Endometrial microvascular endothelial cells (primary cell): ENCODE data around the gene VHLL. TPM values are rescaled to one million over a fixed set of nuclear protein-coding genes. Genes with fewer than 3 reads are reported as not detected.

Experiments used
- in situ Hi-C: cut with HindIII; loops from 2 replicates; pipeline ENCODE4 v1.10.0; 2017; ENCODE audit warnings: low sequenced_read_pairs, low pct_unique_long_range_greater_than_20kb; ENCODE audit errors: inconsistent ontology term
- total RNA-seq: library from RNA; depleted of rRNA; stranded (reverse); fragments of >200 nt; gene quantifications from one replicate; pipeline ENCODE4 v1.2.3, GENCODE V29; 2015; ENCODE audit errors: inconsistent ontology term

The VHLL gene
- total RNA-seq, 1 donor from 2014 or later = not detected

DNA sequence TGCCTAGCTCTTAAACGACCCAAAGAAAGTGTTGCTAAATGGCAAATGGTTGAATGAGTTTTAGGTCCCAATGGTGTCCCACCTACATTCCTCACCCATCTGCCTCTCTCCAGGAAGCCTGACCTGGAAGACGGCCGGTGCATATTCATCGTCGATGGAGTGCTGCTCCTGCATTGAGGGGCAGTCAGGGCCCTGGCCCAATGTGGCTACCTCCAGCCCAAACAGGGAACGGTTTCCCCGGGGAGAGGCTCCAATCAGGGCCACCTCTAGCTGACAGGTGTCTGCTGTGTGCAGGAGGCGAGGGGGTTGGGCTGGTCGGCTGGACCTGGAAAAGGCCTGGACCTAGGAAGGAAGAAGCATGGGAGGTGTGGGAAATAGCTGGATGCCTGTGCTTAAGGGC, 5.2 kb downstream of the VHLL start:
- in situ Hi-C loops = no loop called here

DNA sequence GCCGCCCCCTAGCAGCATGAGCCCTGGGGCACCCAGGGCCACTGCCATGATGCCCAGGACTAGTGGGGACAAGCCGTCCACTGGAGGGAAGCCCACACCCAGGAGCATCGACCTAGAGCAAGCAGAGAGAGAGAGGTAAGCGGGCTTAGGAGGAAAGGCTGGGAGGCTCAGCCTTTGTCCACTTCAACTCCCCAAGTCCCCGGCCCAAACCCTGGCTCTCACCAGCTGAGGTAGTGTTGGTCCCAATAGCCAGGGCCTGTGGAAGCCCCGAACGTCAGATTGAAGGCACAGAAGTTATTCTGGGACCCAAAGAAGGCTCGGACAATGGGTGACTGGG, 6.0 kb downstream of the VHLL start:
- in situ Hi-C loops = no loop called here

DNA sequence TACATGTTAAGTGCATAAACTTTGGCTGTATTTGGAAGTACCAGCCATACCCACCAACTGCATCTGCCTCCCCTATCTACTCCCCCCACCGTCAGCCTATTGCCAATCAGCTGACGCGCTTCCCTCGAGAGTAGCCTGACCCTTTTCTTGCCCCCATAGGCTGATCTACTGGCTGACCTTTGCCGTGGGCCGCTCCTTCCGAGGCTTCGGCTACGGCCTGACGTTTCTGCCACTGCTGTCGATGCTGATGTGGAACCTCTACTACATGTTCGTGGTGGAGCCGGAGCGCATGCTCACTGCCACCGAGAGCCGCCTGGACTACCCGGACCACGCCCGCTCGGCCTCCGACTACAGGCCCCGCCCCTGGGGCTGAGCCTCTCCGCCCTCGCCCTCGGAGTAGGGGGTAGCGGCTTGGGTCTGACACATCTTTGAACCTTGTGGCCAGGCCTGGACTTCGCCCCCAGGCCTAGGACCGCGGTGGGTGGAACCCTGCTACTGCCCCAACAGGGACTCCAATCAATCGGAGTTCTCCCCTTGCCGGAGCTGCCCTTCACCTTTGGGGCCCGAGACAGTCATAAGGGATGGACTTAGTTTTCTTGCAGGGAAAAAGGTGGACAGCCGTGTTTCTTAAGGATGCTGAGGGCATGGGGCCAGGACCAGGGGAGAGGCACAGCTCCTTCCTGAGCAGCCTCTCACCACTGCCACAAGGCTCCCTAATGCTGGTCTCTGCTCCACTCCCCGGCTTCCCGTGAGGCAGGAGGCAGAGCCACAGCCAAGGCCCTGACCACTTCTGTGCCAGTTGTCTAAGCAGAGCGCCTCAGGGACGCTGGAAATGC, 7.7 kb downstream of the VHLL start:
- in situ Hi-C loops = no loop called here

DNA sequence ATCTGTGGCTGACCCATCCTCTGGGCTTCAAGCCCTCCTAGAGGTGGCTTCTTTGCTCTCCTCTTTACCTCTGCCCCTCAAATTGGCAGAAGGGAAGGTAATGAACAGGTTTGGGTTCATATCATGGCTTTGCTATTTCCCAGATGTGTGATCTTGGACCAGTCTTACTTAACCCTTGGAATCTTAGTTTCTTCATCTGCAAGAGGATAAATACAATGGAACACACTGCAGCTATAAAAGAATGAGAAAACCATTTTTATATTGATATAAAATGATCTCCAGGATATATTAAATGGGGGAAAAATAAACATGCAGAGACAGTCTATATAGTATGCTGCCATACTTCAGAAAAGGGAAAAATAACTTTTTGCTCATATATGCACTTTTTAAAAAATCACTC, 9.2 kb downstream of the VHLL start:
- in situ Hi-C loops = no loop called here

DNA sequence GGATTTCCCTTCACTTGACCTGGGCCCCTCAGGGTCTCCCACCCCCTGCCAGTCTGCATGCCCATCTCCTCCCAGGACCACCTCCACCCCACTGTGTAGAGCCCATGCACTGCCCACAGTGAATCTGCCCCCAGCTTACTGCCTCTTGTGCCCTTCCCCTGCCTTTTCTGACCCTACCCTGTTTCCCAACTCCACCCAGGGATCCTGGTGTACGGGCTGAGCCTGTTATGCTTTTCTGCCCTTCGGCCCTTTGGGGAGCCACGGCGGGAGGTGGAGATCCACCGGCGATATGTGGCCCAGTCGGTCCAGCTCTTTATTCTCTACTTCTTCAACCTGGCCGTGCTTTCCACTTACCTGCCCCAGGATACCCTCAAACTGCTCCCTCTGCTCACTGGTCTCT, 13.0 kb downstream of the VHLL start:
- in situ Hi-C loops = no loop called here

DNA sequence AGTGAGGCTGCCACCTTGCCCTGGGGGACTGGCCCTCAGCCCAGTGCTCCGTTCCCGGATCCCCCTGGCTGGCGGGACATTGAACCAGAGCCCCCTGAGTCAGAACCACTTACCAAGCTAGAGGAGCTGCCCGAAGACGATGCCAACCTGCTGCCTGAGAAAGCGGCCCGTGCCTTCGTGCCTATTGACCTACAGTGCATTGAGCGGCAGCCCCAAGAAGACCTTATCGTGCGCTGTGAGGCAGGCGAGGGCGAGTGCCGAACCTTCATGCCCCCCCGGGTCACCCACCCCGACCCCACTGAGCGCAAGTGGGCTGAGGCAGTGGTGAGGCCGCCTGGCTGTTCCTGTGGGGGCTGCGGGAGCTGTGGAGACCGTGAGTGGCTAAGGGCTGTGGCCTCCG, 13.7 kb downstream of the VHLL start:
- in situ Hi-C loops = no loop called here

DNA sequence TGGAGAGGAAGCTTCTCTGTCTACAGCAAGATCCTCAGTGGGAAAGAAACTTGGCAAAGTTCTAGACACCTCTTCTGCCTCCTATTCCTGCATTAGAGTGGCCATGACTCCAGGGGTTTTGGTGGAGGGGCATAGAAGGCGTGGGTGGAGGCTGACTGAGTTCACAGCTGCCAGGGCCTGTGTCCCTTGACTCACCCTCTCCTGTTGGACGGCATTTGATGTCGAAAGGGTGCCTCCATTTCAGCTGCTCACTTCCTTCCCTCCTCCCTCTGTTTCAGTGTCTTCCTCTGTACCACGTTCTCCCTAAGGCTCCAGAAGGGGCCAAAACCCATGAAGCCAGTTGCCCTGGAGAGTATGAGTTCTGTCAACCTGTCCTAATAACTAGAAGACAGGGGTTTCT, 14.3 kb downstream of the VHLL start:
- in situ Hi-C loops = no loop called here

DNA sequence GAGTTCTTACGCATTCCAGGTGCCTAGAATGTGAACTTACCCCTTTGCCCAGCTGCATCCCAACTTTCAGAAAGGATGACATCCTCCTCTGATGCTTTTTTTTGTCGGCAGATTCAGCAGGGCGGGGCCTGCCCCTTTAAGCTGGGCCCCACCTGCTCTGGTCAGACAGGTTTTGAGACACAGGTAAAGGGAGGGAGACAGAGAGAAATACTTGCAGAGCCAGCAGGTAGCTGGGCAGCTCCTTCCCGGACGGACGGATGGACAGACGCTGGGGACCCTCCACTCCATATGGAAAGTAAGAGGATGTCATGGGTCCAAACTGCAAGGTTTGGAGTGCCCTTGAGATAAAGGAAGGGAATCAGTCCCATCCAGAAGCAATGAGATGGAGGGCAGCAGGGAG, 15.0 kb downstream of the VHLL start, which contains the start of gene TMEM79:
Gene TMEM79, plus strand, starts transcription at position 214 of the 400 bp plus-strand sequence. CDS start 902 bp downstream, outside the sequence.
- in situ Hi-C loops = no loop called here

DNA sequence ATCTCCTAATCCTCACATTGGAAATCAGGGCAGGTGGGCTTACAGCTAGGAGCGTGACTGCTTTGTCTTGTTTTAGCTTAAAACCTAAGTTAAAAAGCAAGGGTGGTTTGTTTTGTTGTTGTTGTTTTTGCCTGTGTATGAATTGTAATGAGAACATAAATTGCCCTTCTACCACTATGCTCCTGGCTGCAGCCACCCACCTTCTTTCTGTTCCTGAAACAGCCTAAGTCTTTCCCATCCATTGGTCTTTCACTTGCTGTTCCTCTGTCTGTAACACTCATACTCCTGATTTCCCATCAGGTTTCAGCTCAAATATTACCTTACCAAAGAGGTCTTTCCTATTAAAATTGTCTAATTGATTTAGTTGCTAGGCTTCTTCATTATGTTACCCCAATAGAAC, 15.6 kb downstream of the VHLL start:
- in situ Hi-C loops = no loop called here

DNA sequence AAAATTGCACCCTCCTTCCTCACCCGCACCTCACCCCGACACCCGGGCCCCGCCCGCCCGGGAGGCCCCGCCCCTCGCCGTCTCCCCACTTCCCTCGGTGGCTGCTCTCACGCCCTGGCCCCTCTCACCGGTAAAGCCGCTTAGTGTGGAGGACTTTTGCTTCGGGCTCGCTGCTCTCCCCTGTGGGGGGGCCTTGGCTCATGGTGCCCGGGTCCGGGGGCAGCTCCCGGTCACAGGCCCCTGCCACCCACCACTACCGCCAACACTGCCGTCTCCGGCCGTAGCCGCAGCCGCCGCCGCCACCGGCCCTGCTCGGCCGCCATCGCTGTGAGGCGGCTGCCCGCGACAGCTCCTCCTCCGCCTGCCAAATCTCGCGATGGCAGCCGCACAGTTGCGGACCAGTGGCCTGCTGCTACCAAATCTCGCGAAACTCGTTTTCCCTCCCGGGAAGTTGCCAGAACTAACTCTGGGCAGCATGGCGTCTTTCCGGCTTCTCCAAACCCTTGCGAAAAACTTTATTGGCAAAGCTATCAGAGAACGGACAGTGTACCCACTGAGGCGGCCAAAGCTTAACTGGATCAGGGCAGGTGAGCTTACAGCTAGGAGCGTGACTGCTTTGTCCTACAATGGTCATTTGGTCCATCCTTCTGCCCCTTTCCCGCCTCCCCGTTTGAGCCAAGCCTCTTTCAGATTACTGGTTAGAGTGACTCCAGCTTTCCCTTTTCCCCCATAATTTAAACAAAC, 16.5 kb downstream of the VHLL start, which contains the start of gene SMG5:
Gene SMG5, minus strand, starts transcription at position 347 of the 744 bp plus-strand sequence. Its CDS starts 145 bp downstream, at position 202.
- in situ Hi-C loops = no loop called here

DNA sequence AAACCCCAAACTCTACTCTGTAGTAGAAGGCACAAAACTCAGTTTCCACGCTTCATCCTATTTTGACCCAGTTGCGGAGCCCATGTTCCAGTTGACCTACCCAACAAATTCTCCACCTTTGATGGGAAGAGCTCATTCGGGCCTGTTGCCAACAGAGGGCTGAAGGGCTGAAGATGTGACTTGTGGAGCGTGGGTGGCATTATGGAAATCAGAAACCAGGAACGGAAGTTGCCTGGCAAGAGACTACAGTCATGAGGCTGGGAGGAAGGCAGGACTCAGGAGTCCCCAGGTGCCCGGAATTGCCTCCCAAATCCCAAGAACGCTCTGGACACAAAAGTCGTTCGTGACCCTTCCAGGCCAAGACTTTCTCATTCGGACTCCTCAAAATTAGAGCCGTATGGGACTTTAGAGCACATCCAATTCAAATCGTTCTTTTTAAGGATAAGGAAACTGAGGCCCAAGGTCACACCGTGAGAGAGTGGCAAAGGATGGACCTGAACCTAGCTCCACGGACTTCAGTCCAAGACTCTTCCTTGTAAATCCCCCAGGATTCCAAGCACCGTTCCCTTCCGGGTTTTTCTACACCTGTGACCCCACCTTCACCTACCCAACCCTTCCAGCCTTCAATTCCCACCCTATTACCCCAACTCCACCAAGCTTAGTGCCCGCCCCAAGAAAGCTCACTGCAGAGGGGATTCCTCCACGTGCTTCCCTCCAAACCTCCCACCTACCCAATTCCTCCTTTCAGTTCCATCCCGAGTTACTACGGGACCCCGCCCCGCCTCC, 17.2 kb downstream of the VHLL start:
- in situ Hi-C loops = no loop called here

DNA sequence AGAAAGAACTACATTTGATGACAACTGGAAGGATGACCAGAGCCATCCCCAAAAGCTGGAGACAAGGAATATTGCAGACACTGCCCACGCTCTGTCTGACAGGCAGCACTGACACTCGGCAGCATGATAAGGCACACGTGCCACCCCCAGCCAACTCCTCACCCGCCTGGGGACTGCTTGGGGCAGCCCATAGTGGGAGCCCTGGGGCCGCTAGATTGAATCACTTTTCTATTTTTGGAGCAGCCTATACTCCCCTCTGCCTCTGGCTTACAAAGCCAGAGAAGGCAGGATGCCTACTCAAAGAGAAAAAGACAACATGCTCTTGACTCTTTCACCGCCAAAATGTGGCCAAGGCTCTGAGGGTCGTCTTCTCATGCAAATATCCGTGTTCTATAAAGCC, 17.8 kb downstream of the VHLL start:
- in situ Hi-C loops = no loop called here

DNA sequence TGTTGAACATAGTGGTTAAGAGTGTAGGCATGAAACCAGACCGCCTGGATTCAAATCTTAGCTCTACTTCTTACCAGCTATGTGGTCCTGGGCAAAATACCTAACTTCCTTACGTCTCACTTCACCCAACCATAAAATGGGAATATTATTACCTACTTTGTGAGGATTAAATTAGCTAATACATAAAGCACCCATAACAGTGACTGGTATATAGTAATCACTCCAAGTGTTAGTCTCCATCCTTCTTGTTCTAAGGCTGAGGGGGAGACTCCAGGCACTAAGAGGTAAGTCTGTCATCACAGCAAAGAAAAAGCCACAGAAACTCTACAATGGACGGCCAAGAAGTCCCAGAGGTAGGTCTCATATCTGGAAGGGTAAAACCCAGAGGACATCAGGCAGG, 19.3 kb downstream of the VHLL start:
- in situ Hi-C loops = no loop called here

DNA sequence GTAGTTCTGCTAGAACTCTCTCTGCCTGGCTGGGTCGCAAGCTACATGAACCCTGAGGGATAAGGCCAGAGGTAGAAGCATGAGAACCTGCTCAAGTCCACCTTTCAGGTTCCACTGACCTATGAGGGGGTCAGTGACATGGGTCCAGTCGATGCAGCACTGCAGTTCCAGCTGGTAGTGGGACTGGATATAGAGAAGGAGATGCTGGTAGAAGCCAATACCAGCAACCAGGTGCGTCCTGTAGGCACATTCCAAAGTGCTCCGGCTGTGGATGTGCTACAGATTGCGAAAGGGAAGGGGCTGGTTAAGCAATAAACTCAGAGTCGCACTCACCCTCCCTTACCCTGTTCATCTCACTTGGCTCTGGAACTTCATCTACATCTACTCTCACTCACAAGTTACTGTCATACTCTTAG, 22.1 kb downstream of the VHLL start:
- in situ Hi-C loops = no loop called here

DNA sequence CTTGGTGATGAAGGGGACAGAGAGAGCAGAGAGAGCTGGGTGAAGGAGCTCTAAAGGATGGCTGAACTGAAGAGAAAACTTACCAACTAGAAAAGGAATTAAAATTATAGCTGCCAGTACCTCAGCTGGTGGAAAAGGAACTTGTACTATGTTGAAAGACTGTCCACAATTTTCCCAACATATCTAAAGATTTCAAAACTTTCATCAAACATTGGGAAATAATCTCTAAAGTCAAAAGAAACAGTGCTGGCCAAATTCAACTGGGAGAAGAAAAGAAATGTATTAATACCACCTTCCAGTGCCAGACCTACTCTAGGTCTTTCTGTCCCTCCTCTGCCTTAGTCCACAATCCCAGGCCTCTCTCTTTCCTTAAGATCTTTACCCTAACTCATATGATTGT, 22.6 kb downstream of the VHLL start:
- in situ Hi-C loops = no loop called here

DNA sequence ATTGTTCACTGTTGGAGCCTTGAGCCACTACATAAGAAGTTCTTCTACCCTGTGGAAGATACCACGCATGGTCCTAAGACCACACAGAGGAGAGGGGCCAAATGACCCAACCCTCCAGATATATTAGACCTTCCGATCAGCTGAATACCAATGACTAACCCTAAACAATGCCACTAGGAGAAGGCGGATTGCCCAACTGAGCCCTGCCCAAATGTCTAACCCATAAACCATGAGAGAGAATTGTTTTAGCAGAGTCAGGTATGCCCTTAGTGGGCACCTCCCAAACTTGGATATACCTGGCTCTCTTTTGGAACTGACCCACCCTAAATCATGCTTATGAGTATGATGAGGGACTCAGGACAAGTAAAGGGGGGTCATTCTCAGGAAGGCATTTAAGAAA, 28.8 kb downstream of the VHLL start:
- in situ Hi-C loops = no loop called here

DNA sequence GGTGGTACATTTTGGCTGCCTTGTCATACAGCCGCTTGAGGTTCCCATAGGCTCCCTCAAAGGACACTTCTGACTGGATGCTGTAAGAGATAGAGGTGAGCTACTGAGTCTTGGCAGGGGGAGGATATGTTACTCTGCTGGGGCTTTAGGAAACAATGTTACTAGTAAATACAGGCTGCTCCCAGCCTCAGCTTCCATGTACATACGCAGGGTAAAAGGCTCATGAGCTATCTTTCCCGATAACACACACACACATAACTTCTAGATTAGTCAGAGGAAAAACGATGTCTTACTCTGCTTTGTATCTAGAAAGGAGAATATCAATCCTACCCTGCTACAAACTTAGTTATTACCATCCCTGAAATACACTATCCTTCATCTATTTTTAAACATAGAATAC, 30.8 kb downstream of the VHLL start:
- in situ Hi-C loops = no loop called here

DNA sequence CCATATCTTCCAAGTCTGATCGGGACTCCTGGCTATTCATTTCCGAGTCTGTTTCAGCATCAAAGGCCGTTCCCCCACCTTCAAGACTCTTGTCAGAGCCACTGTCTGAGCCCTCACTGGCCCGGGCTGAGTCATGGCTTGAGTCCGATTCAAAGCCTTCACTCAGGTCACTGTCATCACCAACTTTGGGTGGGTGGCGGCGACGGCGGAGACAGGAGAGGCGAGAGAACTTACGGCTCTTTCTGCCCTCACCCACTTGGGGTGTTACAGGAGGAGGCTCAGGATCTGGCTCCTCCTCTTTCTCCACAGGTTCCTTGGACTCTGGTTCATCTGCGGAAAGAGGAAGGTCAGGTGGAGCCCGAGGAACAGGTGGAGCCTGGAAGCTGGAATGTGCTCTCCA, 33.1 kb downstream of the VHLL start:
- in situ Hi-C loops = no loop called here

DNA sequence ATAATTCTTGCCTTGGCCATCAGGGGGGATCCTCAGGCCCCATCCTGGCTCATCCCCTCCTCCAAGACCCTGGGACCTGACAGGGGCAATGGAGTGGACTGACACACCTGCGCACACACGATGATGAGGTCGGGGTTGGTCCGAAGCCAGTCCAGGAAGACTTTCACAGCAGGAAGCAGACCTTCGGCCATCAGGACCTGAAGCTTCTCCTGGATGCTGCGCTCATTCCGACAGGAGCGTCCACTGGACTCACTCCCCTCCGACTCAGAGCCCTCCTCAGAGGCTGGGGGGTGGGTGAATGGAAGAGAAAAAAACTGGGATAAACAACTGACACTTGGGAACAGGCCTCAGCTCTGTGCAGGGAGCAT, 35.8 kb downstream of the VHLL start:
- in situ Hi-C loops = no loop called here
